Thyroid gland (tissue), 4 donors: ENCODE data around the gene UTS2R. TPM values are rescaled to one million over a fixed set of nuclear protein-coding genes. Genes with fewer than 3 reads are reported as not detected.

Experiments
- DNase-seq, 2 donors: peaks; one replicate each; pipeline ENCODE4 v3.0.0-alpha.2; 2019
- H3K27ac ChIP-seq, 3 donors: fragments of 200-600 bp; sonication (generic); 1 replicate in 2 of 3; 2 replicates in 1 of 3; pipeline ENCODE4 v1.5.1; 2016 to 2019; ENCODE audit warnings: mild to moderate bottlenecking in 1 of 3, moderate library complexity in 1 of 3
- H3K27me3 ChIP-seq: fragments of 200-600 bp; sonication (generic); one replicate; pipeline ENCODE4 v1.5.1; 2019
- H3K36me3 ChIP-seq, 2 donors: fragments of 200-600 bp; sonication (generic); one replicate each; pipeline ENCODE4 v1.5.1; 2016 to 2019
- H3K4me1 ChIP-seq, 2 donors: fragments of 200-600 bp; sonication (generic); one replicate each; pipeline ENCODE4 v1.5.1; 2017 to 2019
- H3K4me3 ChIP-seq, 3 donors: fragments of 200-600 bp; sonication (generic); replicated peaks in 1 of 3; 1 replicate in 2 of 3; 2 replicates in 1 of 3; pipeline ENCODE4 v1.5.1; 2016; ENCODE audit warnings: mild to moderate bottlenecking in 1 of 3
- H3K9me3 ChIP-seq: fragments of 200-600 bp; sonication (generic); one replicate; pipeline ENCODE4 v1.5.1; 2017
- CTCF ChIP-seq, 6 experiments: fragments of 200-600 bp in 3 of 6; fragments of 450-650 bp in 3 of 6; sonication (generic) in 3 of 6; IDR thresholded peaks; one replicate each; pipeline ENCODE4 v1.5.1; 2016 to 2019; ENCODE audit warnings: antibody characterized with exemption in 6 of 6, mild to moderate bottlenecking in 2 of 6, inconsistent platforms in 1 of 6, moderate library complexity in 1 of 6
- POLR2A ChIP-seq, 2 donors: fragments of 450-650 bp; IDR thresholded peaks; one replicate each; pipeline ENCODE4 v1.6.1; 2017; ENCODE audit warnings: antibody characterized with exemption in 2 of 2, mild to moderate bottlenecking in 2 of 2, moderate library complexity in 1 of 2
- WGBS, 2 donors: methylation state at CpG; one replicate each; pipeline ENCODE4 v1.1.5; 2017; 5-methylcytosine and 5-hydroxymethylcytosine counted together
- intact Hi-C: fragments of 100-400 bp; cut with DNase I; formaldehyde crosslinking; loops from one replicate; pipeline ENCODE4 v1.15.1; 2023
- total RNA-seq, 4 donors: library from RNA; depleted of rRNA; stranded (reverse); fragments of >200 nt; gene quantifications; one replicate each; pipeline ENCODE4 v1.2.3, GENCODE V29; 2016

UTS2R gene
- total RNA-seq, 4 donors from 2014 or later, result 0.22 to 6.6 (median 3.9) TPM

- Histone ChIP-seq H3K4me1 (no peaks in the 10 kb centered on the region), H3K27me3 (no peaks in the 10 kb centered on the region), H3K36me3 (peaks cover 4 to 8% of the 10 kb centered on the region in 2 donors), H3K4me3 (no peak overlapping the region), H3K27ac (no peak overlapping the region), H3K9me3 (no peaks in the 10 kb centered on the region)
- intact Hi-C loops, result no loop called here
- DNase-seq, result no peak
- 89 to 94% methylated on average over 14 to 15 of the region's 15 CpGs for WGBS, 2 donors
- TF ChIP-seq POLR2A (IDR thresholded peaks at IDR 0.05) (no peak), CTCF (IDR thresholded peaks at IDR 0.05) (no peak)
These were observed 21.4 kb downstream of the UTS2R start for GRCh38 chr17:82392941-82393340.

GRCh38 chr17:82394278-82394677, 22.7 kb downstream of the UTS2R start:
- H3K9me3 ChIP-seq, result no peaks in the 10 kb centered on the region
- no peaks in the 10 kb centered on the region for H3K27me3 ChIP-seq
- WGBS, 2 donors, result 92 to 100% methylated on average over 10 to 12 of the region's 12 CpGs
- no peak for TF ChIP-seq POLR2A (IDR thresholded peaks at IDR 0.05)
- TF ChIP-seq CTCF (IDR thresholded peaks at IDR 0.05), result no peak
- H3K4me1 ChIP-seq, result no peaks in the 10 kb centered on the region
- H3K36me3 ChIP-seq, result peaks cover 4 to 8% of the 10 kb centered on the region in 2 donors
- H3K27ac ChIP-seq, result no peak overlapping the region
- intact Hi-C loops, result no loop called here
- DNase-seq, result no peak
- no peak overlapping the region for H3K4me3 ChIP-seq

GRCh38 chr17:82396601-82397435, 25.3 kb downstream of the UTS2R start:
- no peak for TF ChIP-seq CTCF (IDR thresholded peaks at IDR 0.05)
- TF ChIP-seq POLR2A (IDR thresholded peaks at IDR 0.05), result no peak
- Histone ChIP-seq H3K36me3 (peaks cover 4 to 8% of the 10 kb centered on the region in 2 donors), H3K9me3 (no peaks in the 10 kb centered on the region), H3K27ac (peak overlapping the region in 1 of 3 donors; percentile 32), H3K27me3 (no peaks in the 10 kb centered on the region), H3K4me1 (no peaks in the 10 kb centered on the region), H3K4me3 (no peak overlapping the region)
- WGBS, 2 donors, result 73 to 75% methylated on average over 14 to 19 of the region's 19 CpGs
- no peak for DNase-seq
- intact Hi-C loops, result no loop called here

- H3K9me3 ChIP-seq, result no peaks in the 10 kb centered on the region
- WGBS, 2 donors, result 91 to 95% methylated on average over 11 to 15 of the region's 38 CpGs
These were observed 26.1 kb downstream of the UTS2R start for GRCh38 chr17:82397449-82398335.

More at GRCh38 chr17:82397449-82398335, 26.1 kb downstream of the UTS2R start:
- TF ChIP-seq CTCF (IDR thresholded peaks at IDR 0.05) (no peak), POLR2A (IDR thresholded peaks at IDR 0.05) (no peak)
- Histone ChIP-seq H3K27ac (no peak overlapping the region), H3K36me3 (peaks cover 0 to 4% of the 10 kb centered on the region in 2 donors), H3K4me1 (no peaks in the 10 kb centered on the region), H3K4me3 (no peak overlapping the region), H3K27me3 (no peaks in the 10 kb centered on the region)
- intact Hi-C loops, result no loop called here
- no peak for DNase-seq
